ENCODE results near the gene INSIG1. TPM values are rescaled to one million over a fixed set of nuclear protein-coding genes. Genes with fewer than 3 reads are reported as not detected.

The INSIG1 gene
- total and polyA plus RNA-seq, 2 donors from 2014 or later: 24.6 to 25.7 TPM

DNA sequence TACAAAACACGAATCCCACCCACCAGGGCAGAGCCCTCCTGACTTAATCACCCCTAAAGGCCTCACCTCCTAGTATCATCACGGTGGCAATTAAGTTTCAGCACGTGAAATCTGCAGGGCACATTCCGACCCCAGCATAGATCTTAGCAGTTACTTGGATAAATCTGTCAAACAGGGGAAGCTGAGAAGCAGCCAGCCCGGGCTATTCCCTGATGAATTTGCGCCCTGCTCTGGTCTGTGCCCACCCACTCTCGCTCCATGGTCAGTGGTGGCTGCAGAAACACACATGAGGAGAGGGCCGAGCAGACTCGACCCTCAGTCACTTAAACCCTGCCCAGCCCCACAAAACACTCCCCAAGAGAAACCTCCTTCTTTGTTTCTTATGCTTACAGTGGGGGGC lies 28.7 kb downstream of the INSIG1 start:
- Histone ChIP-seq H3K27me3 (ENCODE audit: control insufficient read depth, insufficient read depth, low read length) (no peaks in the 10 kb centered on the region), H3K9ac (ENCODE audit: low read length in 3 of 3) (no peak overlapping the region), H3K9me3 (ENCODE audit: control insufficient read depth in 2 of 3, insufficient read depth in 1 of 3, low read length in 3 of 3) (no peaks in the 10 kb centered on the region), H3K4me3 (ENCODE audit: low read length in 3 of 3) (no peak overlapping the region), H3K27ac (ENCODE audit: low read depth in 2 of 2, low read length in 2 of 2) (no peak overlapping the region), H3K36me3 (ENCODE audit: control insufficient read depth in 2 of 3, insufficient read depth in 3 of 3, low read length in 3 of 3) (no peaks in the 10 kb centered on the region), H3K4me1 (ENCODE audit: control insufficient read depth in 2 of 3, insufficient read depth in 2 of 3, low read depth in 1 of 3, low read length in 3 of 3) (no peaks in the 10 kb centered on the region)
- intact Hi-C loops (cut with DNase I): no loop called here
- no peak for DNase-seq
- TF ChIP-seq, protein P1, sequence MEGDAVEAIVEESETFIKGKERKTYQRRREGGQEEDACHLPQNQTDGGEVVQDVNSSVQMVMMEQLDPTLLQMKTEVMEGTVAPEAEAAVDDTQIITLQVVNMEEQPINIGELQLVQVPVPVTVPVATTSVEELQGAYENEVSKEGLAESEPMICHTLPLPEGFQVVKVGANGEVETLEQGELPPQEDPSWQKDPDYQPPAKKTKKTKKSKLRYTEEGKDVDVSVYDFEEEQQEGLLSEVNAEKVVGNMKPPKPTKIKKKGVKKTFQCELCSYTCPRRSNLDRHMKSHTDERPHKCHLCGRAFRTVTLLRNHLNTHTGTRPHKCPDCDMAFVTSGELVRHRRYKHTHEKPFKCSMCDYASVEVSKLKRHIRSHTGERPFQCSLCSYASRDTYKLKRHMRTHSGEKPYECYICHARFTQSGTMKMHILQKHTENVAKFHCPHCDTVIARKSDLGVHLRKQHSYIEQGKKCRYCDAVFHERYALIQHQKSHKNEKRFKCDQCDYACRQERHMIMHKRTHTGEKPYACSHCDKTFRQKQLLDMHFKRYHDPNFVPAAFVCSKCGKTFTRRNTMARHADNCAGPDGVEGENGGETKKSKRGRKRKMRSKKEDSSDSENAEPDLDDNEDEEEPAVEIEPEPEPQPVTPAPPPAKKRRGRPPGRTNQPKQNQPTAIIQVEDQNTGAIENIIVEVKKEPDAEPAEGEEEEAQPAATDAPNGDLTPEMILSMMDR (IDR thresholded peaks at IDR 0.05; ENCODE audit: borderline replicate concordance, extremely low read depth, insufficient read depth): no peak
- FAIRE-seq: no peak

DNA sequence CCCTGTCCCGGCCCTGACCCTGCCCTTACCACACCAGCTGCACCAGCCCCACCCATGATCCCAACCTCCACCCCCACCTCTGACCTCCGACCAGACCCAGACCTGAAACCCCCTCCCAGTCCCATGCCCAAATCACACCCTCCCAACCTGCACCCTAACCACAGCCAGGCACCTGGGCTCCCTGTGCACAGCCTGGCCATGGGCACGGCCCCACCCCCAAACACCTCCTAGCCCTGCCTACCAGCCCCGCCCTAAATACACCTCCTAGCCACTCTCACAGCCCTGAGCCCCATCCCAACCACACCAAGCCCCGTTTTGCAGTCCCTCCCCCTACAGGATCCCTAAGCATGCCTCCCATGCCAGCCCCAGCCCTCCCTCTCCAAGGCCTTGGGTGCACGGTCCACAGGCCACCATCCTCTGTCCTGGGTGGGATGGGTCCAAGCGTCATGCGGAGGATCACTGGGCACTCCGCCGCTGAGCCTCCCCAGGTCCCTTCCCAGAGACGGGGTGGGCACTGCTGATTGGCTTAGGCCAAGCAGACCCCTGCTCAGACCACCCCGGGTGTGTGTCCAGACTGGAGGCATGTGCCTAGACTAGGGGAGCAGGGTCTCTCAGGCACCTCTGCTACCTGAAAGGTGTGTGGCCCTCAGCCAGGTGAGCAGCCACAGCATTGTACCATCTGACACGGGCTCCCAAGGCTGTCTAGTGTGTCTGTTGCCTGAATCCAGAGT lies 30.1 kb downstream of the INSIG1 start:
- Histone ChIP-seq H3K36me3 (ENCODE audit: control insufficient read depth in 2 of 3, insufficient read depth in 3 of 3, low read length in 3 of 3) (no peaks in the 10 kb centered on the region), H3K4me1 (ENCODE audit: control insufficient read depth in 2 of 3, insufficient read depth in 2 of 3, low read depth in 1 of 3, low read length in 3 of 3) (no peaks in the 10 kb centered on the region), H3K4me3 (ENCODE audit: low read length in 3 of 3) (no peak overlapping the region), H3K9ac (ENCODE audit: low read length in 3 of 3) (no peak overlapping the region), H3K27me3 (ENCODE audit: control insufficient read depth, insufficient read depth, low read length) (no peaks in the 10 kb centered on the region), H3K27ac (ENCODE audit: low read depth in 2 of 2, low read length in 2 of 2) (no peak overlapping the region), H3K9me3 (ENCODE audit: control insufficient read depth in 2 of 3, insufficient read depth in 1 of 3, low read length in 3 of 3) (no peaks in the 10 kb centered on the region)
- intact Hi-C loops (cut with DNase I): no loop called here
- TF ChIP-seq, protein P1 (IDR thresholded peaks at IDR 0.05; ENCODE audit: borderline replicate concordance, extremely low read depth, insufficient read depth): no peak
- DNase-seq (no peak), FAIRE-seq (no peak)

DNA sequence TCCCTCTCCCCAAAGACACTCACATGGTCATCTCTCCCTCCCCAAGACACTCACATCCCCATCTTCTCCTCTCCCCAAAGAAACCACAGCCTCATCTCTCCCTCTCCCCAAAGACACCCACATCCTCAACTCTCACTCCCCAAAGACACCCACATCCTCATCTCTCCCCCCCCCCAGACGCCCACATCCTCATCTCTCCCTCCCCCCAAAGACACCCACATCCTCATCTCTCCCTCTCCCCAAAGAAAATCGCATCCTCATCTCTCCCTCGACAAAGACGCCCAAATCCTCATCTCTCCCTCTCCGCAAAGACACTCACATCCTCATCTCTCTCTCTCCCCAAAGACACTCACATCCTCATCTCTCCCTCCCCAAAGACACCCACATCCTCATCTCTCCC lies 31.5 kb downstream of the INSIG1 start:
- no peak for FAIRE-seq
- Histone ChIP-seq H3K27ac (ENCODE audit: low read depth in 2 of 2, low read length in 2 of 2) (no peak overlapping the region), H3K36me3 (ENCODE audit: control insufficient read depth in 2 of 3, insufficient read depth in 3 of 3, low read length in 3 of 3) (no peaks in the 10 kb centered on the region), H3K9ac (ENCODE audit: low read length in 3 of 3) (no peak overlapping the region), H3K4me1 (ENCODE audit: control insufficient read depth in 2 of 3, insufficient read depth in 2 of 3, low read depth in 1 of 3, low read length in 3 of 3) (no peaks in the 10 kb centered on the region), H3K4me3 (ENCODE audit: low read length in 3 of 3) (no peak overlapping the region), H3K9me3 (ENCODE audit: control insufficient read depth in 2 of 3, insufficient read depth in 1 of 3, low read length in 3 of 3) (no peaks in the 10 kb centered on the region), H3K27me3 (ENCODE audit: control insufficient read depth, insufficient read depth, low read length) (no peaks in the 10 kb centered on the region)
- intact Hi-C loops (cut with DNase I): no loop called here
- TF ChIP-seq, protein P1 (IDR thresholded peaks at IDR 0.05; ENCODE audit: borderline replicate concordance, extremely low read depth, insufficient read depth): no peak
- DNase-seq: no peak

DNA sequence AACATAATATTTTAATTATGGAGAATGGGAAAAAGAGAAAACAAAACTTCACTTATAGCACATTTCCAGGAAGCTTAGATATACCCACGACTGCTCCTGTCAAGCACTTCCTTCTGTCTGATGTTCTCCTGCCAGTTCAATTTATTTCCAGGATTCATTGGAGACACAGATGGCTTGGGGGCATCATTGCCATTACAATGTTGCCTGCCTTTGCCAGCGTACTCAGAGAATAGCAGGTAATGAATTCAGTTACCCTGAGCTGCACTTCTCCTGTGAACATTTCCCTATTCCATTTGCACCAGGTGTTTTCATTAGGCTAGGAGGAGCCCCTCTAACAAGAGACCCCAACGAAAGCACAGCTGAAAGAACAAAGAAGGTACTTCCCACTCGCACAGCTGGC lies 33.7 kb downstream of the INSIG1 start:
- Histone ChIP-seq H3K4me3 (ENCODE audit: low read length in 3 of 3) (no peak overlapping the region), H3K4me1 (ENCODE audit: control insufficient read depth in 2 of 3, insufficient read depth in 2 of 3, low read depth in 1 of 3, low read length in 3 of 3) (no peaks in the 10 kb centered on the region), H3K27ac (ENCODE audit: low read depth in 2 of 2, low read length in 2 of 2) (no peak overlapping the region), H3K36me3 (ENCODE audit: control insufficient read depth in 2 of 3, insufficient read depth in 3 of 3, low read length in 3 of 3) (no peaks in the 10 kb centered on the region), H3K27me3 (ENCODE audit: control insufficient read depth, insufficient read depth, low read length) (peaks cover 2% of the 10 kb centered on the region), H3K9me3 (ENCODE audit: control insufficient read depth in 2 of 3, insufficient read depth in 1 of 3, low read length in 3 of 3) (no peaks in the 10 kb centered on the region), H3K9ac (ENCODE audit: low read length in 3 of 3) (no peak overlapping the region)
- FAIRE-seq (no peak), DNase-seq (no peak)
- TF ChIP-seq, protein P1 (IDR thresholded peaks at IDR 0.05; ENCODE audit: borderline replicate concordance, extremely low read depth, insufficient read depth): no peak
- intact Hi-C loops (cut with DNase I): no loop called here
